ENCODE data around the gene SEMG2. TPM values are rescaled to one million over a fixed set of nuclear protein-coding genes. Genes with fewer than 3 reads are reported as not detected.

Gene SEMG2
- total RNA-seq, 1 donor from 2014 or later = not detected

GRCh38 chr20:45258664-45259063 is 37.5 kb downstream of the SEMG2 start:
- no peak overlapping the region for H3K4me3 ChIP-seq (ENCODE audit: low read depth, low read length)
- TF ChIP-seq, protein P1, sequence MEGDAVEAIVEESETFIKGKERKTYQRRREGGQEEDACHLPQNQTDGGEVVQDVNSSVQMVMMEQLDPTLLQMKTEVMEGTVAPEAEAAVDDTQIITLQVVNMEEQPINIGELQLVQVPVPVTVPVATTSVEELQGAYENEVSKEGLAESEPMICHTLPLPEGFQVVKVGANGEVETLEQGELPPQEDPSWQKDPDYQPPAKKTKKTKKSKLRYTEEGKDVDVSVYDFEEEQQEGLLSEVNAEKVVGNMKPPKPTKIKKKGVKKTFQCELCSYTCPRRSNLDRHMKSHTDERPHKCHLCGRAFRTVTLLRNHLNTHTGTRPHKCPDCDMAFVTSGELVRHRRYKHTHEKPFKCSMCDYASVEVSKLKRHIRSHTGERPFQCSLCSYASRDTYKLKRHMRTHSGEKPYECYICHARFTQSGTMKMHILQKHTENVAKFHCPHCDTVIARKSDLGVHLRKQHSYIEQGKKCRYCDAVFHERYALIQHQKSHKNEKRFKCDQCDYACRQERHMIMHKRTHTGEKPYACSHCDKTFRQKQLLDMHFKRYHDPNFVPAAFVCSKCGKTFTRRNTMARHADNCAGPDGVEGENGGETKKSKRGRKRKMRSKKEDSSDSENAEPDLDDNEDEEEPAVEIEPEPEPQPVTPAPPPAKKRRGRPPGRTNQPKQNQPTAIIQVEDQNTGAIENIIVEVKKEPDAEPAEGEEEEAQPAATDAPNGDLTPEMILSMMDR (conservative IDR thresholded peaks at IDR 0.05; ENCODE audit: low read depth, low read length) = no peak
- no peak for DNase-seq (ENCODE audit: low read depth)

DNA sequence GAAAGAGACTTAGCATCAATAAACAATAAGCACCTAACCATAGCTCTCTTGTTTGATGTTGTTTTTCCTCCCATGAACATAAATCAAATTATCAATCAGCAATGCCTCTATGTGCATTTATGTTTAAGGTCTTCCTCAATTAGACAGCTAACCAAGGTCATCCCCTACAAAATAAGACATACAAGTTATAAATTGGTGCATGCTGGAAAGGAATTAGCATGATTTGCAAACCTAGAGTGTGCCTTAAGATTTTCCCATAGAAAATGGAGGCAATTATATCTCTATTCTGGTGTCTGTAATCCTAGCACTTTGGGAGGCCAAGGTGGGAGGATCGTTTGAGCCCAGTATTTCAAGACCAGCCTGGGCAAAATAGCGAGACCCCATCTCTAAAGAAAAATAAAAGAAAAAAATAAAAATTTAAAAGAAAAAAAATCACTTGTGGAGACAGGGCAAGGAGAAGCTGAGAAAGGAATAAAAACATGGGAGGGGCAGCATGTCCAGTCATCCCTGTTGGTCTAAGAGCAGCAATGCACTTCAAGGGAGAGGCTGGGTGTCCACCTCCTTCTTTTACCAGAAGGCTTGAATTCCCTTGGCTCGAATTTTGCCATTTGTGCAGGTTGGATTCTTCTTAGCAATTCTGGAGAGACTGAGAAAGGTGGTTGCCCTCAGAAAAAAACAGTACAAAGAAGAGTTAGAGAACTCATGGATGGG is 42.5 kb downstream of the SEMG2 start:
- TF ChIP-seq, protein P1 (conservative IDR thresholded peaks at IDR 0.05; ENCODE audit: low read depth, low read length) = no peak
- no peak for DNase-seq (ENCODE audit: low read depth)
- H3K4me3 ChIP-seq (ENCODE audit: low read depth, low read length) = no peak overlapping the region

DNA sequence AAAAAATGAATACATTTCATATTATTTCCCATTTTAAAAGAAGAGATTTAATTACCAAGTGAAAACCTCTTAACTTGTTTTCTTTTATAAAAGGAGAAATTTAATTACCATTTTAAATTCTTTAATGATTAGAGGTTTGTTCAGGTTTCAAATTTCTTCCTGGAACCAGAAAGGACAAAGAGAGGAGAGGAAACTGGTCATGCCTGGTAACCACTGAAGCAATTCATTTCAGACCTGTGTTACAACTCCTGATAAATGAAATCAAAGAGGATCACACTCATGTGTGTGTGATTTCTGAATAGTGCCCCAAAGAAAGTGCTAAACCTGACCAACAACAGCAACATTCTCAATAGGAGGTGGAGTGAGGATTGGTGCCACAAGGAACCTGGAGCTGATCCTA is 45.8 kb downstream of the SEMG2 start:
- TF ChIP-seq, protein P1 (conservative IDR thresholded peaks at IDR 0.05; ENCODE audit: low read depth, low read length) = no peak
- H3K4me3 ChIP-seq (ENCODE audit: low read depth, low read length) = no peak overlapping the region
- DNase-seq (ENCODE audit: low read depth) = peak; percentile 50

DNA sequence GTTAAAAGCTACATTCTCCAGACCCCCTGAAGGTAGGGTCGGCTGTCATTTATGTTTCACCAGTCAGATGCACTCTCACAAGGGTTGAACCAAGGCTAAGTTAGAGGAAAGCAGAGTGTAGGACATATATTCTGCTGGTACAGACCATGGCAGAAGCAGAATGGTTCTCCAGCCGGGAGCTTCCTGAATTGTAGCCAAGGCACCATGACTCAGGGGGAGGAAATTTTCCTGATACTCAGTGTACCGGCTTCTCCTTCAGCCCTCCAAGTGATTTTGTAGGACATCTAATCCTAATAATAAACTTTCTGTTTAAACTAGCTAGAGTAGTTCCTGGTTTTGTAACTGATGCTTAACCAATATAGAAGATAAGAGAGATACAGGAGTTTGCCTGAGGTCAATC is 47.4 kb downstream of the SEMG2 start:
- TF ChIP-seq, protein P1 (conservative IDR thresholded peaks at IDR 0.05; ENCODE audit: low read depth, low read length) = no peak
- no peak for DNase-seq (ENCODE audit: low read depth)
- no peak overlapping the region for H3K4me3 ChIP-seq (ENCODE audit: low read depth, low read length)

- TF ChIP-seq, protein P1 (conservative IDR thresholded peaks at IDR 0.05; ENCODE audit: low read depth, low read length) = no peak
- no peak overlapping the region for H3K4me3 ChIP-seq (ENCODE audit: low read depth, low read length)
- no peak for DNase-seq (ENCODE audit: low read depth)
Observed at GRCh38 chr20:45269056-45269455, 47.9 kb downstream of the SEMG2 start.

DNA sequence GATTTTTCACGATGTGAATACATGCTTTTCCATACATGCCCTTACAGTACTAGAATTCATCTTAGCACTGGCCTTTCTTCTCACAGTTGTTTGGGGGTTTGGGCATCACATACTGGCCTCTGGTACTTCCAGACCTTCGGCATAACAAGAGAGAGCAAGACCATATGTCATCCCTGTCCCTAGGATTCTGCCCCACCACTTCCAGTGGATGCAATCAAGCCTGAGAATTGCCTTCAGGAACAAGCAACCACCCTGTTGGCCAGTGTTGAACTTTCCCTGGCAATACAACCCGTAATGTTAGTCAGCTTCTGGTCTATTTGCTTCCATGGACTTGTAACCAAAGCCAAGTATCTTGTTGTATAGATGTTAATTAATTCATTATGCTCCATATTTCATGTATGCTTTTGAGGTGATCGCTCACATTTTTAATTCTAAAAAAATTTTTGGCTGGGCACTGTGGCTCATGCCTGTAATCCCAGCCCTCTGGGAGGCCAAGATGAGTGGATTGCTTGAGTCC is 48.6 kb downstream of the SEMG2 start:
- TF ChIP-seq, protein P1 (conservative IDR thresholded peaks at IDR 0.05; ENCODE audit: low read depth, low read length) = no peak
- DNase-seq (ENCODE audit: low read depth) = no peak
- no peak overlapping the region for H3K4me3 ChIP-seq (ENCODE audit: low read depth, low read length)

Other genes with a start within 250 kb of the SEMG2 start
- gene KCNS1, start 120.2 kb upstream of the SEMG2 start, total RNA-seq = 8.1 and 10.9 TPM in 2 replicates
- gene WFDC5, start 106.2 kb upstream of the SEMG2 start, total RNA-seq = not detected in 2 replicates
- gene WFDC12, start 96.9 kb upstream of the SEMG2 start, total RNA-seq = not detected in 2 replicates
- gene PI3, start 46.5 kb upstream of the SEMG2 start, total RNA-seq = not detected in 2 replicates
- gene SEMG1, start 14.3 kb upstream of the SEMG2 start, total RNA-seq = not detected in 2 replicates
- 20.5 and 68.1 TPM in 2 replicates for gene SLPI, start 33.2 kb downstream of the SEMG2 start, total RNA-seq
- gene RBPJL, start 85.5 kb downstream of the SEMG2 start, total RNA-seq = not detected in 2 replicates
- gene MATN4, start 86.9 kb downstream of the SEMG2 start, total RNA-seq = not detected in 2 replicates
- 153 and 239 TPM in 2 replicates for gene SDC4, start 127.1 kb downstream of the SEMG2 start, total RNA-seq
- 22.6 and 30.3 TPM in 2 replicates for gene SYS1, start 141.8 kb downstream of the SEMG2 start, total RNA-seq
- not detected in 2 replicates for gene TP53TG5, start 157.0 kb downstream of the SEMG2 start, total RNA-seq
- 49.6 and 55.2 TPM in 2 replicates for gene DBNDD2, start 186.9 kb downstream of the SEMG2 start, total RNA-seq
- 59.9 and 71.0 TPM in 2 replicates for gene PIGT, start 194.8 kb downstream of the SEMG2 start, total RNA-seq
- 14.7 and 53.3 TPM in 2 replicates for gene WFDC2, start 248.4 kb downstream of the SEMG2 start, total RNA-seq